GM19023 (cell line): ENCODE measurements around the gene TMEM62.

ENCODE experiments used
- ATAC-seq: cut with Tn5 transposase; IDR thresholded peaks from one replicate; pipeline ENCODE4 v1.9.1; 2021; ENCODE audit warnings: mild to moderate bottlenecking, moderate library complexity; ENCODE audit not compliant: unreplicated experiment

The TMEM62 gene

GRCh38 chr15:43226436-43227305 is 93.3 kb downstream of the TMEM62 start:
- ATAC-seq = no peak

- ATAC-seq = no peak
These were observed 96.6 kb downstream of the TMEM62 start for GRCh38 chr15:43229977-43230376.

- no peak for ATAC-seq
These were observed 97.3 kb downstream of the TMEM62 start for GRCh38 chr15:43230640-43231115.

- no peak for ATAC-seq
These were observed 99.0 kb downstream of the TMEM62 start for GRCh38 chr15:43232289-43232874.
